ENCODE data around the gene OGFOD3.

Gene OGFOD3

GRCh38 chr17:82403662-82404660, 14.4 kb downstream of the OGFOD3 start:
- no peak for DNase-seq

- DNase-seq, result no peak
Observed at GRCh38 chr17:82402865-82403264, 15.5 kb downstream of the OGFOD3 start.

- DNase-seq, result peak; percentile 71
Observed at GRCh38 chr17:82400830-82401229, 17.6 kb downstream of the OGFOD3 start.

GRCh38 chr17:82400206-82400605, 18.2 kb downstream of the OGFOD3 start:
- no peak for DNase-seq

- DNase-seq, result no peak
Observed at GRCh38 chr17:82399601-82400101, 18.7 kb downstream of the OGFOD3 start.

GRCh38 chr17:82399041-82399441, 19.3 kb downstream of the OGFOD3 start:
- no peak for DNase-seq

- no peak for DNase-seq
Observed at GRCh38 chr17:82397449-82398335, 20.7 kb downstream of the OGFOD3 start.

GRCh38 chr17:82396601-82397435, 21.6 kb downstream of the OGFOD3 start:
- no peak for DNase-seq

GRCh38 chr17:82394278-82394677, 24.1 kb downstream of the OGFOD3 start:
- no peak for DNase-seq

- no peak for DNase-seq
Observed at GRCh38 chr17:82392941-82393340, 25.4 kb downstream of the OGFOD3 start.

GRCh38 chr17:82392209-82392920, 26.0 kb downstream of the OGFOD3 start:
- DNase-seq, result no peak

- no peak for DNase-seq
Observed at GRCh38 chr17:82391496-82392066, 26.8 kb downstream of the OGFOD3 start.

- no peak for DNase-seq
Observed at GRCh38 chr17:82390860-82391435, 27.4 kb downstream of the OGFOD3 start.

- DNase-seq, result no peak
Observed at GRCh38 chr17:82390015-82390859, 28.1 kb downstream of the OGFOD3 start.

GRCh38 chr17:82389379-82389778, 29.0 kb downstream of the OGFOD3 start:
- no peak for DNase-seq

GRCh38 chr17:82388922-82389283, 29.5 kb downstream of the OGFOD3 start:
- no peak for DNase-seq

- no peak for DNase-seq
Observed at GRCh38 chr17:82388223-82388921, 30.0 kb downstream of the OGFOD3 start.

- DNase-seq, result no peak
Observed at GRCh38 chr17:82387705-82388106, 30.7 kb downstream of the OGFOD3 start.
